Heart right ventricle (tissue), 16 donors: ENCODE data around the gene TMEM121B. TPM values are rescaled to one million over a fixed set of nuclear protein-coding genes. Genes with fewer than 3 reads are reported as not detected.

Experiments
- ATAC-seq, 8 donors: fragments of 200-7000 bp; cut with Tn5 transposase; one replicate each; pipeline ENCODE4 v1.9.1; 2020; ENCODE audit warnings: mild to moderate bottlenecking in 8 of 8, moderate library complexity in 8 of 8, moderate number of reproducible peaks in 1 of 8
- DNase-seq, 2 donors: peaks; one replicate each; pipeline ENCODE4 v3.0.0-alpha.2; 2020
- H3K27ac ChIP-seq, 10 donors: fragments of 200-600 bp; sonication (generic) in 2 of 10; one replicate each; pipeline versions ENCODE4 v1.5.0 to v1.8.0; 2020 to 2022; ENCODE audit warnings: mild to moderate bottlenecking in 3 of 10
- H3K27me3 ChIP-seq, 7 donors: fragments of 200-600 bp; one replicate each; pipeline ENCODE4 v1.8.0; 2021 to 2022; ENCODE audit warnings: mild to moderate bottlenecking in 2 of 7
- H3K36me3 ChIP-seq, 9 donors: fragments of 200-600 bp; sonication (generic) in 1 of 9; one replicate each; pipeline versions ENCODE4 v1.5.0 to v1.8.0; 2020 to 2022; ENCODE audit warnings: mild to moderate bottlenecking in 2 of 9
- H3K4me1 ChIP-seq, 9 donors: fragments of 200-600 bp; sonication (generic) in 1 of 9; one replicate each; pipeline versions ENCODE4 v1.5.0 to v1.8.0; 2020 to 2022; ENCODE audit warnings: mild to moderate bottlenecking in 4 of 9
- H3K4me3 ChIP-seq, 10 donors: fragments of 200-600 bp; sonication (generic) in 2 of 10; one replicate each; pipeline versions ENCODE4 v1.5.0 to v1.8.0; 2020 to 2022; ENCODE audit warnings: mild to moderate bottlenecking in 7 of 10, moderate library complexity in 2 of 10
- H3K9me3 ChIP-seq, 11 donors: fragments of 200-600 bp in 10 of 11; sonication (generic) in 2 of 11; one replicate each; pipeline versions ENCODE4 v1.5.0 to v1.8.0; 2013 to 2022; ENCODE audit warnings: mild to moderate bottlenecking in 2 of 11, control low read depth in 1 of 11, moderate library complexity in 1 of 11
- CTCF ChIP-seq, 9 donors: fragments of 200-600 bp; sonication (generic) in 2 of 9; IDR thresholded peaks; one replicate each; pipeline versions ENCODE4 v1.5.0 to v1.8.0; 2021 to 2022; ENCODE audit warnings: antibody characterized with exemption in 9 of 9, mild to moderate bottlenecking in 5 of 9, moderate library complexity in 1 of 9
- WGBS, 2 donors: extraction: QIAGEN DNeasy Blood & Tissue Kit; methylation state at CpG; one replicate each; pipeline ENCODE4 v1.1.7; 2013; ENCODE audit warnings: inconsistent platforms in 1 of 2; 5-methylcytosine and 5-hydroxymethylcytosine counted together
- intact Hi-C, 10 donors: fragments of 100-400 bp; cut with DNase I; formaldehyde crosslinking; loops; one replicate each; pipeline versions ENCODE4 v1.11.1 to v1.14.2; 2022
- polyA plus RNA-seq, 2 donors: library from polyadenylated mRNA; stranded (reverse); fragments of 200-250 nt; gene quantifications; one replicate each; pipeline ENCODE4 v1.2.3, GENCODE V29; 2013
- total RNA-seq, 10 donors: library from RNA; stranded (reverse); fragmentation: NEBNext Ultra II Directional in 3 of 10; extraction: Animal tissue kit (Norgen Biotek cat#: 25700) in 3 of 10; gene quantifications; one replicate each; pipeline versions ENCODE4 v1.2.1 to v1.2.4, GENCODE V29; 2021 to 2023
- donor health status: Arrhythmogenic right ventricular cardiomyopathy.
- donor health status: ischemic (EF 13 %, LVEDD 7.1; RV severe dilation, severe dysfunction).
- donor health status: healthy with polysubstance abuse.
- donor health status: DM: no; HTN: yes; CAD: no.
- donor health status: DM: no; HTN: no; CAD: no.
- donor health status: ischemic (EF 25% LVEDD 6.9; RV normal size, moderate dysfunction).
- donor health status: ischemic (EF 25% LVEDD 5.7; RV mildly dilated, moderate dysfunction).
- donor health status: healthy.
- donor health status: DM: yes; HTN: yes; CAD: no.
- donor health status: Ischemic cardiomyopathy.
- donor health status: ischemic (EF 35%, LVEDD 5.7; RV mildly dilated, moderate dysfunction).
- donor health status: nonischemic (EF 11% LVEDD 7.7; RV severe dilation, severe dysfunction).
- donor health status: DM: yes; HTN: yes; CAD: no.
- donor health status: PGD.
- donor health status: ischemic (EF 29% LVEDD 5.4; RV normal size, mild dysfunction).
- donor health status: nonischemic (EF 23%, LVEDD 6.1; RV moderate dilation, normal function).

Gene TMEM121B
- total and polyA plus RNA-seq, 12 donors: 0.41 to 3.3 (median 1.9) TPM

- no peak for TF ChIP-seq CTCF (IDR thresholded peaks at IDR 0.05)
- H3K27me3 ChIP-seq: no peaks in the 10 kb centered on the region
- no peaks in the 10 kb centered on the region for H3K9me3 ChIP-seq
- no peak for ATAC-seq
- peak overlapping the region in 1 of 10 donors; percentile 32 for H3K27ac ChIP-seq
- 89 to 90% methylated on average over 14 of the region's 14 CpGs for WGBS, 2 donors
- intact Hi-C loops: no loop called here
- H3K4me3 ChIP-seq: no peak overlapping the region
- DNase-seq: no peak
- H3K36me3 ChIP-seq: peaks cover 0 to 92% (median 23%) of the 10 kb centered on the region in 9 donors
- H3K4me1 ChIP-seq: peaks cover 0 to 82% (median 0%) of the 10 kb centered on the region in 9 donors
Observed at GRCh38 chr22:17101475-17102296, 19.5 kb downstream of the TMEM121B start.

GRCh38 chr22:17100621-17101020 is 20.5 kb downstream of the TMEM121B start:
- 81 to 85% methylated on average over 6 of the region's 6 CpGs for WGBS, 2 donors
- Histone ChIP-seq H3K4me1 (peaks cover 0 to 84% (median 0%) of the 10 kb centered on the region in 9 donors), H3K27ac (peak overlapping the region in 1 of 10 donors; percentile 4), H3K4me3 (no peak overlapping the region), H3K36me3 (peaks cover 0 to 81% (median 23%) of the 10 kb centered on the region in 9 donors), H3K9me3 (no peaks in the 10 kb centered on the region), H3K27me3 (no peaks in the 10 kb centered on the region)
- DNase-seq: no peak
- intact Hi-C loops: no loop called here
- no peak for ATAC-seq
- TF ChIP-seq CTCF (IDR thresholded peaks at IDR 0.05): no peak

- peaks cover 0 to 87% (median 0%) of the 10 kb centered on the region in 9 donors for H3K4me1 ChIP-seq
- H3K27ac ChIP-seq: peak overlapping the region in 1 of 10 donors; percentile 79
- no peak overlapping the region for H3K4me3 ChIP-seq
- no peak for DNase-seq
- no peaks in the 10 kb centered on the region for H3K27me3 ChIP-seq
- peak in 7 of 8 donors; percentile 40 to 78 (median 56) for ATAC-seq
- TF ChIP-seq CTCF (IDR thresholded peaks at IDR 0.05): no peak
- intact Hi-C loops: no loop called here
- peaks cover 0 to 67% (median 23%) of the 10 kb centered on the region in 9 donors for H3K36me3 ChIP-seq
- 73 to 76% methylated on average over 7 of the region's 7 CpGs for WGBS, 2 donors
- H3K9me3 ChIP-seq: no peaks in the 10 kb centered on the region
Observed at GRCh38 chr22:17098379-17098819, 22.8 kb downstream of the TMEM121B start.

GRCh38 chr22:17097701-17098100 is 23.5 kb downstream of the TMEM121B start:
- no peaks in the 10 kb centered on the region for H3K9me3 ChIP-seq
- 86 to 89% methylated on average over 6 of the region's 6 CpGs for WGBS, 2 donors
- ATAC-seq (no peak), DNase-seq (no peak)
- TF ChIP-seq CTCF (IDR thresholded peaks at IDR 0.05): no peak
- no peak overlapping the region for H3K4me3 ChIP-seq
- peaks cover 0 to 94% (median 0%) of the 10 kb centered on the region in 9 donors for H3K4me1 ChIP-seq
- H3K36me3 ChIP-seq: peaks cover 0 to 60% (median 22%) of the 10 kb centered on the region in 9 donors
- H3K27ac ChIP-seq: peak overlapping the region in 1 of 10 donors; percentile 79
- intact Hi-C loops: no loop called here
- no peaks in the 10 kb centered on the region for H3K27me3 ChIP-seq
